Keratinocyte (primary cell): ENCODE data around the gene ASB17.

Experiments
- CTCF ChIP-seq, 3 experiments: IDR thresholded peaks in 1 of 3; conservative IDR thresholded peaks in 1 of 3; optimal IDR thresholded peaks in 1 of 3; 2 replicates in 2 of 3; 3 replicates in 1 of 3; pipeline versions ENCODE3 to v1.5.1; 2011; ENCODE audit warnings: low read length in 3 of 3, mild to moderate bottlenecking in 3 of 3, moderate library complexity in 2 of 3, control low read depth in 1 of 3, inconsistent platforms in 1 of 3; ENCODE audit not compliant: insufficient read depth in 2 of 3; ENCODE audit errors: extremely low read depth in 1 of 3
- EZH2 ChIP-seq: IDR thresholded peaks from one replicate; pipeline ENCODE4 v1.6.1; 2012; ENCODE audit warnings: inconsistent platforms, mild to moderate bottlenecking, low read length, moderate library complexity

- no peak for TF ChIP-seq EZH2
- no peak for TF ChIP-seq CTCF (optimal IDR thresholded peaks at IDR 0.05 in 1 of 3, IDR thresholded peaks at IDR 0.05 in 1 of 3, conservative IDR thresholded peaks at IDR 0.05 in 1 of 3; ENCODE audit: extremely low read depth in 1 of 3, insufficient read depth in 2 of 3, low read length in 3 of 3)
These were observed 9.5 kb downstream of the ASB17 start for GRCh38 chr1:75922698-75923097.
